Neural progenitor cell (in vitro differentiated cells): ENCODE results near the gene ANO4. TPM values are rescaled to one million over a fixed set of nuclear protein-coding genes. Genes with fewer than 3 reads are reported as not detected.

Experiments used
- DNase-seq: peaks from one replicate; pipeline ENCODE4 v3.0.0-alpha.2; 2016; ENCODE audit warnings: low spot score
- H2AFZ ChIP-seq: fragments of 200-600 bp; sonication (generic); replicated peaks from 2 replicates; pipeline ENCODE4 v1.6.1; 2016; ENCODE audit warnings: antibody characterized with exemption
- H3F3A ChIP-seq: fragments of 200-600 bp; sonication (generic); 2 replicates; pipeline ENCODE4 v1.6.1; 2016; ENCODE audit warnings: antibody characterized with exemption, low read depth
- H3K27ac ChIP-seq: fragments of 200-600 bp; sonication (generic); 2 replicates; pipeline ENCODE4 v1.5.1; 2016; ENCODE audit warnings: mild to moderate bottlenecking
- H3K27me3 ChIP-seq: fragments of 200-600 bp; sonication (generic); 2 replicates; pipeline ENCODE4 v1.6.1; 2016; ENCODE audit warnings: mild to moderate bottlenecking, moderate library complexity
- H3K36me3 ChIP-seq: fragments of 200-600 bp; sonication (generic); 2 replicates; pipeline ENCODE4 v1.5.1; 2016
- H3K4me1 ChIP-seq: fragments of 200-600 bp; sonication (generic); 2 replicates; pipeline ENCODE4 v1.6.1; 2016; ENCODE audit warnings: mixed run types
- H3K4me2 ChIP-seq: fragments of 200-600 bp; sonication (generic); 2 replicates; pipeline ENCODE4 v1.6.1; 2016
- H3K4me3 ChIP-seq: fragments of 200-600 bp; sonication (generic); 2 replicates; pipeline ENCODE4 v1.5.1; 2016
- H3K79me2 ChIP-seq: fragments of 200-600 bp; sonication (generic); 2 replicates; pipeline ENCODE4 v1.6.1; 2016; ENCODE audit warnings: low read depth
- H3K9ac ChIP-seq: fragments of 200-600 bp; sonication (generic); 2 replicates; pipeline ENCODE4 v1.6.1; 2016
- H3K9me3 ChIP-seq: fragments of 200-600 bp; sonication (generic); 2 replicates; pipeline ENCODE4 v1.5.1; 2016; ENCODE audit warnings: low read depth
- H4K20me1 ChIP-seq: fragments of 200-600 bp; sonication (generic); 2 replicates; pipeline ENCODE4 v1.6.1; 2016; ENCODE audit warnings: low read depth
- H3K27ac Mint-ChIP-seq: 3 replicates; pipeline ENCODE4 v1.8.0; 2021; ENCODE audit warnings: mixed read lengths
- H3K27me3 Mint-ChIP-seq: 2 replicates; pipeline ENCODE4 v1.8.0; 2022; ENCODE audit warnings: low read depth, mild to moderate bottlenecking, inconsistent platforms, moderate library complexity, mixed read lengths; ENCODE audit not compliant: insufficient read depth
- H3K36me3 Mint-ChIP-seq: 3 replicates; pipeline ENCODE4 v1.8.0; 2021; ENCODE audit warnings: mixed read lengths
- H3K4me1 Mint-ChIP-seq: 3 replicates; pipeline ENCODE4 v1.8.0; 2021; ENCODE audit warnings: mixed read lengths
- H3K4me3 Mint-ChIP-seq: 3 replicates; pipeline ENCODE4 v1.8.0; 2021; ENCODE audit warnings: mild to moderate bottlenecking, moderate library complexity, mixed read lengths
- H3K9me3 Mint-ChIP-seq: 3 replicates; pipeline ENCODE4 v1.8.0; 2020; ENCODE audit warnings: mixed read lengths
- EZH2 ChIP-seq: fragments of 200-600 bp; sonication (generic); IDR thresholded peaks from 2 replicates; pipeline ENCODE4 v1.6.1; 2017; ENCODE audit warnings: antibody characterized with exemption, mild to moderate bottlenecking, moderate library complexity
- EZH2phosphoT487 ChIP-seq: fragments of 200-600 bp; sonication (generic); IDR thresholded peaks from 2 replicates; pipeline ENCODE4 v1.6.1; 2017; ENCODE audit warnings: antibody characterized with exemption
- total RNA-seq: library from RNA; depleted of rRNA; stranded (reverse); fragments of >200 nt; gene quantifications from 2 replicates; pipeline ENCODE4 v1.2.3, GENCODE V29; 2015; ENCODE audit warnings: low replicate concordance
- TF ChIP-seq, protein P1 (sequence below): fragments of 200-600 bp; sonication (generic); IDR thresholded peaks from 2 replicates; pipeline ENCODE4 v1.5.1; 2017; ENCODE audit warnings: antibody characterized with exemption, mild to moderate bottlenecking

ANO4 gene
- total RNA-seq, 1 donor from 2014 or later = not detected

DNA sequence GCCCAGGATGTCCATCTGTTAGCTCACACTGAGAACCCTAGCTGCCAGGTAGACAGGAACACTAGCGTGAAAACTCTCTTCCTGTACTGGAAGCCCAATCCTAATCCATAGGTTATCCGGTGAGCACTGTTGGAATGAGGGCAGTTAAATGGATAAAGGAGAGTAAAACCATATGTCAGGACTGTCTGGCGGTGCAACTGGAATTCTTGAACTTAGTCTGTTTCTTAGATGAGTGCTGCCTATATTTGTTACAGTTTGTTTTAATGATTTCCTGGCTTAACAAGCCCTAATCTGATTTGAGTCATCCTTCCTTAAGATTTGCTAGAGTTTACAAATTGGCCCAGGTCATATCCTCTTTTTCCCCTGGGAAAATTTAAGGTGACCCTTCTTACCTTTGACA, 104.7 kb downstream of the ANO4 start:
- Histone ChIP-seq H3K9ac (no peak overlapping the region), H2AFZ (no peak overlapping the region), H3K79me2 (no peaks in the 10 kb centered on the region), H3K27ac (no peak overlapping the region), H3K4me2 (no peak overlapping the region), H3K27me3 (no peaks in the 10 kb centered on the region), H3K4me3 (no peak overlapping the region), H3K4me1 (no peaks in the 10 kb centered on the region), H3K36me3 (no peaks in the 10 kb centered on the region), H3F3A (no peaks in the 10 kb centered on the region), H4K20me1 (no peaks in the 10 kb centered on the region), H3K9me3 (no peaks in the 10 kb centered on the region)
- Mint-ChIP-seq H3K27me3 (no peaks in the 10 kb centered on the region), H3K27ac (no peak overlapping the region), H3K4me1 (no peaks in the 10 kb centered on the region), H3K36me3 (no peaks in the 10 kb centered on the region), H3K9me3 (no peaks in the 10 kb centered on the region), H3K4me3 (no peak overlapping the region)
- no peak for DNase-seq
- no peak for TF ChIP-seq EZH2phosphoT487
- TF ChIP-seq, protein P1, sequence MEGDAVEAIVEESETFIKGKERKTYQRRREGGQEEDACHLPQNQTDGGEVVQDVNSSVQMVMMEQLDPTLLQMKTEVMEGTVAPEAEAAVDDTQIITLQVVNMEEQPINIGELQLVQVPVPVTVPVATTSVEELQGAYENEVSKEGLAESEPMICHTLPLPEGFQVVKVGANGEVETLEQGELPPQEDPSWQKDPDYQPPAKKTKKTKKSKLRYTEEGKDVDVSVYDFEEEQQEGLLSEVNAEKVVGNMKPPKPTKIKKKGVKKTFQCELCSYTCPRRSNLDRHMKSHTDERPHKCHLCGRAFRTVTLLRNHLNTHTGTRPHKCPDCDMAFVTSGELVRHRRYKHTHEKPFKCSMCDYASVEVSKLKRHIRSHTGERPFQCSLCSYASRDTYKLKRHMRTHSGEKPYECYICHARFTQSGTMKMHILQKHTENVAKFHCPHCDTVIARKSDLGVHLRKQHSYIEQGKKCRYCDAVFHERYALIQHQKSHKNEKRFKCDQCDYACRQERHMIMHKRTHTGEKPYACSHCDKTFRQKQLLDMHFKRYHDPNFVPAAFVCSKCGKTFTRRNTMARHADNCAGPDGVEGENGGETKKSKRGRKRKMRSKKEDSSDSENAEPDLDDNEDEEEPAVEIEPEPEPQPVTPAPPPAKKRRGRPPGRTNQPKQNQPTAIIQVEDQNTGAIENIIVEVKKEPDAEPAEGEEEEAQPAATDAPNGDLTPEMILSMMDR = no peak
- TF ChIP-seq EZH2 = no peak

DNA sequence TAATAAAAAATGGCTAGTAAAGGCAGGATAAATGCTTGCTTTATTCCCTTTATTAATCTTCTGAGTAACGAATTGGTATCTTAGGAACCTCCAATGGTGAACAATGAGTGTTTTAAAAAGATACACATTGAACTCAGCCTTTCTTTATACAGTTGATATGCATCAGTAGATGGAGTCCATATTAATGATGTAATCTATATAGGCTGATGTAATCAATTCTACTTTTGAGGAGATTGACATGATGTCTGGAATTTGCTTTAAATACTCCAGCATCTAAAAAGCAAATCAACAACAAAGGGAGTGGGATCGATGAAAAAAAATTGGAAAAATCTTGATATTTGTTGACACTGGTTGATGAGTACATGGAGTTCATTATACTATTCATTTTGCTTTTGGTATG, 106.2 kb downstream of the ANO4 start:
- Mint-ChIP-seq H3K27me3 (no peaks in the 10 kb centered on the region), H3K4me3 (no peak overlapping the region), H3K36me3 (no peaks in the 10 kb centered on the region), H3K4me1 (no peaks in the 10 kb centered on the region), H3K27ac (no peak overlapping the region), H3K9me3 (no peaks in the 10 kb centered on the region)
- H3K9ac ChIP-seq = no peak overlapping the region
- no peak overlapping the region for H2AFZ ChIP-seq
- no peaks in the 10 kb centered on the region for H3K9me3 ChIP-seq
- no peak overlapping the region for H3K4me3 ChIP-seq
- H3K4me2 ChIP-seq = no peak overlapping the region
- TF ChIP-seq EZH2 (no peak), EZH2phosphoT487 (no peak)
- TF ChIP-seq, protein P1 = no peak
- no peaks in the 10 kb centered on the region for H3F3A ChIP-seq
- H3K79me2 ChIP-seq = no peaks in the 10 kb centered on the region
- DNase-seq = no peak
- H3K4me1 ChIP-seq = no peaks in the 10 kb centered on the region
- H3K36me3 ChIP-seq = no peaks in the 10 kb centered on the region
- H3K27ac ChIP-seq = no peak overlapping the region
- H4K20me1 ChIP-seq = no peaks in the 10 kb centered on the region
- no peaks in the 10 kb centered on the region for H3K27me3 ChIP-seq

DNA sequence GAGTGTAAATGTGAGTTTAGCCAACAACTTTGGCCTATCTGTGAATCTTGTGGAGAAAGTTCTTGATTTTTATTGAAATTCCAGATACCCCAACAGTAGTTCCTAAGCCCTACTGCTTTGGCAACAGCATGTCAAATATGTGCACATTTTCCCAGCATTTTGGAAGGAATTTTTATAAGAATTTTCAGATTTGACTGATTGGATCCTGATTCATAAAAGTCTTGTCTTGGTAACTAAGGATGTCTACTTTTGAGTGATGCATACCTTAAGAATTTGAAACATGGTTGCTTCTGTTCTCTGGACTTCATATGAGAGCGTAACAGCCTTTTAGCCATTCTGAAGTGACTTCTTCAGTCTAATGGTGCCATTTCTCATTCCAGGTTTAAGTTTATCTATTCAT, 106.7 kb downstream of the ANO4 start:
- no peak overlapping the region for H3K27ac ChIP-seq
- H3K4me2 ChIP-seq = no peak overlapping the region
- TF ChIP-seq EZH2phosphoT487 (no peak), EZH2 (no peak)
- TF ChIP-seq, protein P1 = no peak
- DNase-seq = no peak
- no peak overlapping the region for H2AFZ ChIP-seq
- no peaks in the 10 kb centered on the region for H3K79me2 ChIP-seq
- no peaks in the 10 kb centered on the region for H3F3A ChIP-seq
- Mint-ChIP-seq H3K9me3 (no peaks in the 10 kb centered on the region), H3K27ac (no peak overlapping the region), H3K27me3 (no peaks in the 10 kb centered on the region), H3K4me3 (no peak overlapping the region), H3K4me1 (no peaks in the 10 kb centered on the region), H3K36me3 (no peaks in the 10 kb centered on the region)
- no peak overlapping the region for H3K4me3 ChIP-seq
- H3K27me3 ChIP-seq = no peaks in the 10 kb centered on the region
- H3K9ac ChIP-seq = no peak overlapping the region
- H3K36me3 ChIP-seq = no peaks in the 10 kb centered on the region
- H3K4me1 ChIP-seq = no peaks in the 10 kb centered on the region
- no peaks in the 10 kb centered on the region for H4K20me1 ChIP-seq
- H3K9me3 ChIP-seq = no peaks in the 10 kb centered on the region

DNA sequence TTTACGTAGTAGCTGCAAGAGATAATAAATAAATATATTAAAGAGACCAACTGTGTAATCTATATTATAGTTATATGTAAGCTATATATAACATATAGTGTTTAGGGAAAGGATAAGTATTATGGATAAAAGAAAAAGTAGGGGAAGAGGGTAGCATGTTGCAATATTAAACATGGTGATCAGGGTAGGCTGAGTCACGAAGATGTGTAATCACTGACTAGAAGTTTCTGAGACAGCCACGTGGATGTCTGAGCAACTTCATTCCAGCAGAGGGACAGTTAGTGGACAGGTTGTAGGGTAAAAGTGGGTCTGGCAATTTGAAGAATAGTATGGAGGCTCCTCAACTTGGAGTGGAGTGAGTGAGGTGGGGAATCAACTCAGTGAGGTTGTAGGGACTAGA, 109.7 kb downstream of the ANO4 start:
- H2AFZ ChIP-seq = no peak overlapping the region
- TF ChIP-seq EZH2phosphoT487 = no peak
- TF ChIP-seq, protein P1 = no peak
- no peak for TF ChIP-seq EZH2
- H3K9me3 ChIP-seq = no peaks in the 10 kb centered on the region
- no peaks in the 10 kb centered on the region for H3K79me2 ChIP-seq
- DNase-seq = no peak
- no peak overlapping the region for H3K4me3 ChIP-seq
- Mint-ChIP-seq H3K4me3 (no peak overlapping the region), H3K27ac (no peak overlapping the region), H3K9me3 (no peaks in the 10 kb centered on the region), H3K4me1 (no peaks in the 10 kb centered on the region), H3K36me3 (no peaks in the 10 kb centered on the region), H3K27me3 (no peaks in the 10 kb centered on the region)
- no peaks in the 10 kb centered on the region for H3K4me1 ChIP-seq
- H3K36me3 ChIP-seq = no peaks in the 10 kb centered on the region
- no peaks in the 10 kb centered on the region for H3K27me3 ChIP-seq
- no peaks in the 10 kb centered on the region for H4K20me1 ChIP-seq
- H3K27ac ChIP-seq = no peak overlapping the region
- H3K4me2 ChIP-seq = no peak overlapping the region
- no peak overlapping the region for H3K9ac ChIP-seq
- H3F3A ChIP-seq = no peaks in the 10 kb centered on the region
